ENCODE data around the gene BCAR3.

DNA sequence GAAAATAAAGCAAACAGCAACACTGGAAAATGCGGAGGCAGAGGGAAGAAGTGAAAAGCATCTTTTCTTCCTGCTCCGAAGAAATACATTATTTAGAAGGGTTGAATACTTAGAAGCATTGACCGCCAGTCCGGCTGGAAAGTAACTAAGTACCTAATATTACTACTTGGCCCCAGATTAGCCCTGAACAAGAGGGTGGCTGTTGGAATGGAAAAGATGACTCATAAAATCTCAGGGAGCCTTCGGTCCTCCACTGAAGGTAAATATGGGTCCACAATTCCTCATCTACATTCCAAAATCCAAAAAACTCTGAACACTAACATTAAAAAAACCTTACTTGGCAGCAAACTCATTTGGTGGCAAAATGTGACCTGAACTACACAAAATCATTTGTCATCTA, 40.1 kb downstream of the BCAR3 start:
- TF ChIP-seq, protein P1, sequence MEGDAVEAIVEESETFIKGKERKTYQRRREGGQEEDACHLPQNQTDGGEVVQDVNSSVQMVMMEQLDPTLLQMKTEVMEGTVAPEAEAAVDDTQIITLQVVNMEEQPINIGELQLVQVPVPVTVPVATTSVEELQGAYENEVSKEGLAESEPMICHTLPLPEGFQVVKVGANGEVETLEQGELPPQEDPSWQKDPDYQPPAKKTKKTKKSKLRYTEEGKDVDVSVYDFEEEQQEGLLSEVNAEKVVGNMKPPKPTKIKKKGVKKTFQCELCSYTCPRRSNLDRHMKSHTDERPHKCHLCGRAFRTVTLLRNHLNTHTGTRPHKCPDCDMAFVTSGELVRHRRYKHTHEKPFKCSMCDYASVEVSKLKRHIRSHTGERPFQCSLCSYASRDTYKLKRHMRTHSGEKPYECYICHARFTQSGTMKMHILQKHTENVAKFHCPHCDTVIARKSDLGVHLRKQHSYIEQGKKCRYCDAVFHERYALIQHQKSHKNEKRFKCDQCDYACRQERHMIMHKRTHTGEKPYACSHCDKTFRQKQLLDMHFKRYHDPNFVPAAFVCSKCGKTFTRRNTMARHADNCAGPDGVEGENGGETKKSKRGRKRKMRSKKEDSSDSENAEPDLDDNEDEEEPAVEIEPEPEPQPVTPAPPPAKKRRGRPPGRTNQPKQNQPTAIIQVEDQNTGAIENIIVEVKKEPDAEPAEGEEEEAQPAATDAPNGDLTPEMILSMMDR (IDR thresholded peaks at IDR 0.05): no peak
- TF ChIP-seq EZH2 (IDR thresholded peaks at IDR 0.05): no peak
